OCI-LY7 (cell line): Measurements from ENCODE around the gene SLC8A1. TPM values are rescaled to one million over a fixed set of nuclear protein-coding genes. Genes with fewer than 3 reads are reported as not detected.
A peak's percentile ranks its signal among the peaks of the same experiment; 100 is the strongest.

Experiments used
- BruUV-seq: library from RNA; stranded (reverse); fragments of 400-500 nt; replicated peaks from 2 replicates; lab custom pipeline; 2021; lab: Mats Ljungman, UMichigan
- CTCF ChIA-PET: fragments of 300-600 bp; sonication (Branson Sonifier 250); formaldehyde crosslinking; loops from one replicate; lab custom pipeline; 2022; ENCODE audit warnings: antibody characterized with exemption; ENCODE audit not compliant: unreplicated experiment; lab: Charles Lee
- POLR2A ChIA-PET: fragments of 300-600 bp; sonication (Branson Sonifier 250); formaldehyde crosslinking; loops from one replicate; lab custom pipeline; 2022; ENCODE audit warnings: antibody characterized with exemption; lab: Charles Lee
- DNase-seq: peaks from one replicate; pipeline ENCODE4 v3.0.0-alpha.2; 2015; ENCODE audit warnings: low spot score
- H2AFZ ChIP-seq: fragments of 200-600 bp; sonication (generic), shearing (Covaris generic); 2 replicates; pipeline ENCODE4 v1.6.1; 2014; ENCODE audit warnings: mild to moderate bottlenecking, antibody characterized with exemption, low read length, moderate library complexity
- H3K27ac ChIP-seq: fragments of 200-600 bp; sonication (generic); 2 replicates; pipeline ENCODE4 v1.5.1; 2014; ENCODE audit warnings: mixed run types, low read depth, mild to moderate bottlenecking, moderate library complexity, low read length, inconsistent platforms; ENCODE audit not compliant: poor library complexity, severe bottlenecking
- H3K36me3 ChIP-seq: fragments of 200-600 bp; sonication (generic); 2 replicates; pipeline ENCODE4 v1.6.1; 2014; ENCODE audit warnings: mild to moderate bottlenecking, antibody characterized with exemption, low read length, moderate library complexity, mixed read lengths; ENCODE audit not compliant: insufficient read depth
- H3K4me1 ChIP-seq: fragments of 200-600 bp; sonication (generic); 2 replicates; pipeline ENCODE4 v1.5.1; 2014; ENCODE audit warnings: mild to moderate bottlenecking, low read length; ENCODE audit not compliant: insufficient read depth, poor library complexity, severe bottlenecking
- H3K4me2 ChIP-seq: fragments of 200-600 bp; sonication (generic); 2 replicates; pipeline ENCODE4 v1.6.1; 2014; ENCODE audit warnings: mild to moderate bottlenecking, low read length
- H3K4me3 ChIP-seq: fragments of 200-600 bp; sonication (generic); 2 replicates; pipeline ENCODE4 v1.5.1; 2014; ENCODE audit warnings: mild to moderate bottlenecking, low read depth, low read length; ENCODE audit not compliant: poor library complexity, severe bottlenecking
- H3K79me2 ChIP-seq: fragments of 200-600 bp; sonication (generic); 2 replicates; pipeline ENCODE4 v1.6.1; 2016; ENCODE audit warnings: low read depth, mild to moderate bottlenecking, low read length, moderate library complexity, mixed read lengths; ENCODE audit not compliant: insufficient read depth
- H3K9me2 ChIP-seq: fragments of 200-600 bp; sonication (generic); 2 replicates; pipeline ENCODE4 v1.6.1; 2016; ENCODE audit warnings: mild to moderate bottlenecking, low read length, mixed read lengths; ENCODE audit not compliant: insufficient read depth
- H3K9me3 ChIP-seq: fragments of 200-600 bp; sonication (generic); 2 replicates; pipeline ENCODE4 v1.6.1; 2014; ENCODE audit warnings: mild to moderate bottlenecking, mixed run types, low read length, mixed read lengths
- H4K20me1 ChIP-seq: fragments of 200-600 bp; sonication (generic); 2 replicates; pipeline ENCODE4 v1.6.1; 2014; ENCODE audit warnings: mild to moderate bottlenecking, antibody characterized with exemption, low read length, moderate library complexity, mixed read lengths; ENCODE audit not compliant: insufficient read depth
- EZH2phosphoT487 ChIP-seq: fragments of 200-600 bp; sonication (generic); IDR thresholded peaks from 2 replicates; pipeline ENCODE4 v1.6.1; 2018; ENCODE audit warnings: low read depth, borderline replicate concordance, mild to moderate bottlenecking, mixed run types, antibody characterized with exemption, low read length, moderate library complexity, mixed read lengths
- intact Hi-C: fragments of 100-400 bp; cut with micrococcal nuclease; formaldehyde crosslinking; loops from one replicate; pipeline ENCODE4 v1.10.0; 2022; ENCODE audit not compliant: unreplicated experiment
- total RNA-seq, 2 experiments: library from RNA; depleted of rRNA in 1 of 2; stranded (reverse); fragments of >200 nt in 1 of 2; shearing (Covaris generic) in 1 of 2; gene quantifications; 2 replicates each; pipeline ENCODE4 v1.2.3, GENCODE V29; 2014 to 2022
- TF ChIP-seq, protein P1 (sequence below): fragments of 200-600 bp; sonication (generic); conservative IDR thresholded peaks from 2 replicates; pipeline ENCODE4 v1.5.1; 2014; ENCODE audit warnings: mild to moderate bottlenecking, antibody characterized with exemption, low read length, moderate library complexity, mixed read lengths

SLC8A1 gene
- total RNA-seq, 2 experiments from 2014 or later, result 3.6 to 7.3 TPM

- no TSS peak for BruUV-seq
Observed at GRCh38 chr2:40380041-40380440, 71.8 kb downstream of the SLC8A1 start.

GRCh38 chr2:40374543-40375240 is 77.2 kb downstream of the SLC8A1 start:
- POLR2A ChIA-PET, result interaction anchor here (0.5 to 1.4 kb wide), 6 partner anchors 9 to 116 kb away, joined by 3 to 11 read pairs (median 4); no protein-coding TSS in a partner anchor
- no peaks in the 10 kb centered on the region for H4K20me1 ChIP-seq
- no peak overlapping the region for H3K27ac ChIP-seq
- no peak overlapping the region for H3K4me2 ChIP-seq
- no peak overlapping the region for H3K4me3 ChIP-seq
- BruUV-seq, result no TSS peak
- no peaks in the 10 kb centered on the region; the same call in 1 of the 2 replicates for H3K36me3 ChIP-seq
- TF ChIP-seq, protein P1, sequence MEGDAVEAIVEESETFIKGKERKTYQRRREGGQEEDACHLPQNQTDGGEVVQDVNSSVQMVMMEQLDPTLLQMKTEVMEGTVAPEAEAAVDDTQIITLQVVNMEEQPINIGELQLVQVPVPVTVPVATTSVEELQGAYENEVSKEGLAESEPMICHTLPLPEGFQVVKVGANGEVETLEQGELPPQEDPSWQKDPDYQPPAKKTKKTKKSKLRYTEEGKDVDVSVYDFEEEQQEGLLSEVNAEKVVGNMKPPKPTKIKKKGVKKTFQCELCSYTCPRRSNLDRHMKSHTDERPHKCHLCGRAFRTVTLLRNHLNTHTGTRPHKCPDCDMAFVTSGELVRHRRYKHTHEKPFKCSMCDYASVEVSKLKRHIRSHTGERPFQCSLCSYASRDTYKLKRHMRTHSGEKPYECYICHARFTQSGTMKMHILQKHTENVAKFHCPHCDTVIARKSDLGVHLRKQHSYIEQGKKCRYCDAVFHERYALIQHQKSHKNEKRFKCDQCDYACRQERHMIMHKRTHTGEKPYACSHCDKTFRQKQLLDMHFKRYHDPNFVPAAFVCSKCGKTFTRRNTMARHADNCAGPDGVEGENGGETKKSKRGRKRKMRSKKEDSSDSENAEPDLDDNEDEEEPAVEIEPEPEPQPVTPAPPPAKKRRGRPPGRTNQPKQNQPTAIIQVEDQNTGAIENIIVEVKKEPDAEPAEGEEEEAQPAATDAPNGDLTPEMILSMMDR, result no peak
- intact Hi-C loops, result no loop called here
- no peaks in the 10 kb centered on the region for H3K79me2 ChIP-seq
- CTCF ChIA-PET, result no interaction called here
- H3K4me1 ChIP-seq, result no peaks in the 10 kb centered on the region
- 0 out of 2 replicates have a peak, but pooled peaks cover 9% of the 10 kb centered on the region for H3K9me3 ChIP-seq
- DNase-seq, result no peak
- no peaks in the 10 kb centered on the region for H3K9me2 ChIP-seq
- peak overlapping the region; percentile 30; the same call in 1 of the 2 replicates for H2AFZ ChIP-seq

More at GRCh38 chr2:40380041-40380440, 71.8 kb downstream of the SLC8A1 start:
- POLR2A ChIA-PET, result interaction anchor here (1.2 kb wide), 1 partner anchor 9 kb away, joined by 4 read pairs; no protein-coding TSS in a partner anchor
- H3K4me1 ChIP-seq, result no peaks in the 10 kb centered on the region
- no peak for DNase-seq
- CTCF ChIA-PET, result no interaction called here
- peaks cover 42% of the 10 kb centered on the region for H3K9me3 ChIP-seq
- no peak overlapping the region for H3K4me3 ChIP-seq
- H3K27ac ChIP-seq, result no peak overlapping the region
- H2AFZ ChIP-seq, result no peak overlapping the region
- intact Hi-C loops, result no loop called here
- no peak overlapping the region for H3K4me2 ChIP-seq
- TF ChIP-seq, protein P1, result no peak
- TF ChIP-seq EZH2phosphoT487, result no peak
- H3K36me3 ChIP-seq, result peaks cover 6% of the 10 kb centered on the region; the same call in 1 of the 2 replicates
- no peaks in the 10 kb centered on the region for H3K9me2 ChIP-seq
- no peaks in the 10 kb centered on the region for H4K20me1 ChIP-seq
- no peaks in the 10 kb centered on the region for H3K79me2 ChIP-seq

DNA sequence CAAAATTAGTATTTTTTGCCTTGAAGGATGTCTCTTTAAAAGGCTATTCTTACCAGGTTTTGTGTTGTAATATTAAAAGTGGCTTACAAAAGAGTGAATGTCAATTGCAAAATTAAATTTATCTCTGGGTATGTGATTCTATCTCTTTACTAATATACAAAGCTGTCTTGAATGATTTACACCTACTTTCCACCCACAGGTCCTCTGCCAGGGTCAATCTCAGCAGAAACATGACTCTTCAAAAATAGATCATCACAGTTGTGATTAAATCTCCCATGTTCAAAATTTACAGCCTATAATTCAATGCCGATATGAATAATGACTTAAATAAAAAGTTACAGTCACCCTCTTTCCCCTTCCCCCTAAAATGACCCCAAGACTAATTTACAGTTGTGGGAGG is 78.8 kb downstream of the SLC8A1 start:
- no peak overlapping the region for H3K4me2 ChIP-seq
- H2AFZ ChIP-seq, result no peak overlapping the region
- DNase-seq, result no peak
- no peak overlapping the region for H3K4me3 ChIP-seq
- H3K9me3 ChIP-seq, result no peaks in the 10 kb centered on the region
- intact Hi-C loops, result no loop called here
- no peak for TF ChIP-seq EZH2phosphoT487
- TF ChIP-seq, protein P1, result no peak
- H3K79me2 ChIP-seq, result no peaks in the 10 kb centered on the region
- H3K9me2 ChIP-seq, result no peaks in the 10 kb centered on the region
- H3K27ac ChIP-seq, result no peak overlapping the region
- BruUV-seq, result no TSS peak
- ChIA-PET CTCF (no interaction called here), POLR2A (no interaction called here)
- H3K36me3 ChIP-seq, result no peaks in the 10 kb centered on the region
- no peaks in the 10 kb centered on the region for H4K20me1 ChIP-seq
- no peaks in the 10 kb centered on the region for H3K4me1 ChIP-seq
